IPS DF 6.9 (cell line): ENCODE data around the gene CAMTA1.

ENCODE experiments used
- DNase-seq: peaks from one replicate; pipeline ENCODE4 v3.0.0-alpha.2; 2013; ENCODE audit warnings: low read depth, low spot score
- H3K27ac ChIP-seq: one replicate; pipeline ENCODE4 v1.5.1; 2013; ENCODE audit warnings: low read length, control low read depth
- H3K27me3 ChIP-seq: 2 replicates; pipeline ENCODE4 v1.6.1; 2013; ENCODE audit warnings: mild to moderate bottlenecking, low read length; ENCODE audit not compliant: control insufficient read depth, insufficient read depth
- H3K36me3 ChIP-seq: 2 replicates; pipeline ENCODE4 v1.6.1; 2013; ENCODE audit warnings: low read length; ENCODE audit not compliant: control insufficient read depth, insufficient read depth
- H3K4me1 ChIP-seq: 2 replicates; pipeline ENCODE4 v1.6.1; 2013; ENCODE audit warnings: low read length; ENCODE audit not compliant: control insufficient read depth, insufficient read depth
- H3K4me3 ChIP-seq: 2 replicates; pipeline ENCODE4 v1.5.1; 2013; ENCODE audit warnings: mild to moderate bottlenecking, low read length
- H3K9me3 ChIP-seq: 2 replicates; pipeline ENCODE4 v1.6.1; 2013; ENCODE audit warnings: low read length, inconsistent platforms; ENCODE audit not compliant: control insufficient read depth, insufficient read depth
- WGBS: extraction: QIAGEN DNeasy Blood & Tissue Kit; methylation state at CpG from one replicate; pipeline ENCODE4 v1.1.7; 2013; ENCODE audit warnings: mixed read lengths, missing lambda C conversion rate; ENCODE audit not compliant: insufficient read length, insufficient coverage; 5-methylcytosine and 5-hydroxymethylcytosine counted together

CAMTA1 gene

GRCh38 chr1:7651203-7651602 is 865.9 kb downstream of the CAMTA1 start:
- WGBS = no CpG with 5 or more reads among the region's 8 CpGs
- no peak for DNase-seq
- Histone ChIP-seq H3K27me3 (no peaks in the 10 kb centered on the region), H3K27ac (no peak overlapping the region), H3K4me3 (no peak overlapping the region), H3K4me1 (peaks cover 1% of the 10 kb centered on the region; the same call in 1 of the 2 replicates), H3K9me3 (no peaks in the 10 kb centered on the region), H3K36me3 (no peaks in the 10 kb centered on the region)

DNA sequence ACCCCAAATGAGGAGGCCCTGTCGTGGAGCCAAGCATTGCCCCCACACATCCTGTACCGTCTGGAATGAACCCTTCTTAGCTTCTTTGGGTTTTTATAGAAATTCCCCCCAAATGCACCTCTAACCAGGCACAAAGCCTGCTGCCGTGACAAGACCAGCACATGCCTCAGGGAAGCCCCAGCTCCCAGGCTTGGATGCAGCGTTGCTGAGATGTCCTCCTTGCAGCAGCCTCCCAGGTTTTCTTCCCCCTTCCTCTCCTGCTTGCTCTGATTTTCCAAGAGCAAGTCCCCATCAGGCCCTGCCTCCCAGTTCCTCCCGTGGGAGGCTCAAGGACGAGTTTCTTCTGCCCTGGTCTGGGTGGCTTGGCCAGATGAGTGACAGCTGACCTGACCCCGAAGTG is 866.8 kb downstream of the CAMTA1 start:
- Histone ChIP-seq H3K27me3 (no peaks in the 10 kb centered on the region), H3K4me3 (no peak overlapping the region), H3K4me1 (peaks cover 1% of the 10 kb centered on the region; the same call in 1 of the 2 replicates), H3K27ac (no peak overlapping the region), H3K9me3 (no peaks in the 10 kb centered on the region), H3K36me3 (no peaks in the 10 kb centered on the region)
- DNase-seq = no peak
- no CpG with 5 or more reads among the region's 7 CpGs for whole genome bisulfite sequencing

- Histone ChIP-seq H3K9me3 (no peaks in the 10 kb centered on the region), H3K4me3 (no peak overlapping the region), H3K27ac (no peak overlapping the region), H3K4me1 (peaks cover 1% of the 10 kb centered on the region; the same call in 1 of the 2 replicates), H3K27me3 (no peaks in the 10 kb centered on the region), H3K36me3 (no peaks in the 10 kb centered on the region)
- DNase-seq = no peak
- WGBS = no CpG with 5 or more reads among the region's 12 CpGs
Measured at GRCh38 chr1:7652515-7653098, 867.4 kb downstream of the CAMTA1 start.

- H3K27ac ChIP-seq = no peak overlapping the region
Measured at GRCh38 chr1:7654725-7655124, 869.5 kb downstream of the CAMTA1 start.

GRCh38 chr1:7655354-7655753 is 870.1 kb downstream of the CAMTA1 start:
- Histone ChIP-seq H3K27ac (no peak overlapping the region), H3K36me3 (no peaks in the 10 kb centered on the region), H3K9me3 (no peaks in the 10 kb centered on the region), H3K4me1 (peaks cover 1% of the 10 kb centered on the region; the same call in 1 of the 2 replicates), H3K27me3 (no peaks in the 10 kb centered on the region), H3K4me3 (no peak overlapping the region)
- 100% methylated on average over 2 of the region's 2 CpGs for WGBS
- no peak for DNase-seq

More at GRCh38 chr1:7654725-7655124, 869.5 kb downstream of the CAMTA1 start:
- WGBS = no CpG with 5 or more reads among the region's 1 CpG
- no peaks in the 10 kb centered on the region for H3K9me3 ChIP-seq
- no peak for DNase-seq
- H3K4me3 ChIP-seq = no peak overlapping the region
- no peaks in the 10 kb centered on the region for H3K36me3 ChIP-seq
- no peaks in the 10 kb centered on the region for H3K27me3 ChIP-seq
- H3K4me1 ChIP-seq = peaks cover 1% of the 10 kb centered on the region; the same call in 1 of the 2 replicates

DNA sequence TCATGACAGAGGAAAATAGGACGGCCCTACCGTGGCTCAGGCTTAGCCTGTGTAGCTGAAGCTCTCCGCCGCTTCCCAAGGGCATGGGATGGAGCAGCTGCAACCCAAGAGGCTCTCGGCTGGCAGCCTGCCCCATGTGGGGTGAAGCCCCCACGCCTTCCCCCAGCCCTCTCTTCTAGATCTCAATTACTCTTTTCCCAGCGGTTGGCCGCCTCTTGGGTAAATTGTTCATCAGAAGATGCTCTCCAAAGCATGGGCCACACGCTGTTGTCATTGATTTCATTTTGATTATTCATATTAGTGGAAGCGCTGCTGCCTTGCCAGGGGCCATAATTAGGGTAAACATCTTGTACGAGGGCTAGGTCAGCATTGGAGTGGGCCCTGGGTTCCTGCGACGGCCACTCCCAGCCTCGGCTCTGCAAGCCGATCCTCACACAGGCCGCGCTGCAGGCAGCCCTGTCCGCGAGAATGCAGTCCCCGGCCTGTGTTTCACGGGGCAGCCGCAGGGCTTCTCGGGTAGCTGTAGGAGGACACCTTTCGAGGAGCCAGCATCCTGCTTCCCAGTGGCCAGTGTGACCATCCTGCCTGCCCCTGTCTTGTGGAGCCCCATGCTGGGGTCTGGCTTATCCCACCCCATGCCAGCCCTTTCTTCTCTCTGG is 871.4 kb downstream of the CAMTA1 start:
- DNase-seq = no peak

DNA sequence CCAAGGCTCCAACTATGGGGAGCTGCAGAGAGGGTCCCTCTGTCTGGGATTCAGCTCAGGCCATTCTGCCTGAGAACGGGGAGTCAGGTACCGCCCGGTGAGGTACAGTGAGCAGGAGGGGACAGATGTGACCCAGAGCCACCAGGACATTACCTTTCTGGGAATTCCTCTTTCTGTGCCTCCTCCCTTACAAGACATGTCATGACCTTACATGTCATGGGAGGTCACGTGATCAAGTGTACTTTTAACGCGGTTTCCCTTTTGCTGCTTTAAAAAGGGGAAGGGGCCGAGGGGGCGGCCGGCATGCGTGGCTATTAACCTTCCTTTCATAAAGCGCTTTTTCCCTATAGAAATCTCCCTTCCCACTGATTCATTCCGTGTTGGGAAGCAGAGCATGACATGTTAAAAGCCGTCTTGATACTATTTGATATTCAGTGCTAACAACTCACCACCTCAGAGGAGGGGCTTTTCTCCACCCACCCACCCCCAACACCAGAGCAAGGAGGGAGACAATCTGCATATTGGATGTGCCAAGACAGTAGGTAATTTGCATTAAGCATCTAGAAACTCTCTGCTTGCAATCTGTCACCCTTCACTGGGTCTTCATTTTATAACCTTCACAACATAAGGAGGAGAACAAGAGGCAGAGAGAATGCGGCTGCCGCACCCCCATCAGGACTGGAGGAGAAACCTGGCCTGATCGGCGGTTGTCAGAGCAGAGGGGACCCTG is 872.2 kb downstream of the CAMTA1 start:
- no peak for DNase-seq
- no peaks in the 10 kb centered on the region for H3K27me3 ChIP-seq
- H3K4me1 ChIP-seq = no peaks in the 10 kb centered on the region
- WGBS = no CpG with 5 or more reads among the region's 17 CpGs
- H3K27ac ChIP-seq = no peak overlapping the region
- H3K9me3 ChIP-seq = no peaks in the 10 kb centered on the region
- no peak overlapping the region for H3K4me3 ChIP-seq
- no peaks in the 10 kb centered on the region for H3K36me3 ChIP-seq

More for the DNA sequence above, 871.4 kb downstream of the CAMTA1 start:
- no peaks in the 10 kb centered on the region for H3K36me3 ChIP-seq
- WGBS = no CpG with 5 or more reads among the region's 24 CpGs
- no peaks in the 10 kb centered on the region for H3K9me3 ChIP-seq
- peaks cover under 1% of the 10 kb centered on the region; the same call in 1 of the 2 replicates for H3K4me1 ChIP-seq
- no peak overlapping the region for H3K4me3 ChIP-seq
- H3K27me3 ChIP-seq = no peaks in the 10 kb centered on the region
- no peak overlapping the region for H3K27ac ChIP-seq

- Histone ChIP-seq H3K27ac (no peak overlapping the region), H3K4me3 (no peak overlapping the region), H3K4me1 (no peaks in the 10 kb centered on the region), H3K36me3 (no peaks in the 10 kb centered on the region), H3K9me3 (no peaks in the 10 kb centered on the region), H3K27me3 (no peaks in the 10 kb centered on the region)
- no CpG with 5 or more reads among the region's 7 CpGs for WGBS
- no peak for DNase-seq
Measured at GRCh38 chr1:7658099-7658498, 872.8 kb downstream of the CAMTA1 start.

- WGBS = no CpG with 5 or more reads among the region's 6 CpGs
- Histone ChIP-seq H3K4me1 (no peaks in the 10 kb centered on the region), H3K27ac (no peak overlapping the region), H3K9me3 (no peaks in the 10 kb centered on the region), H3K4me3 (no peak overlapping the region), H3K27me3 (no peaks in the 10 kb centered on the region), H3K36me3 (no peaks in the 10 kb centered on the region)
- no peak for DNase-seq
Measured at GRCh38 chr1:7659514-7659913, 874.3 kb downstream of the CAMTA1 start.

DNA sequence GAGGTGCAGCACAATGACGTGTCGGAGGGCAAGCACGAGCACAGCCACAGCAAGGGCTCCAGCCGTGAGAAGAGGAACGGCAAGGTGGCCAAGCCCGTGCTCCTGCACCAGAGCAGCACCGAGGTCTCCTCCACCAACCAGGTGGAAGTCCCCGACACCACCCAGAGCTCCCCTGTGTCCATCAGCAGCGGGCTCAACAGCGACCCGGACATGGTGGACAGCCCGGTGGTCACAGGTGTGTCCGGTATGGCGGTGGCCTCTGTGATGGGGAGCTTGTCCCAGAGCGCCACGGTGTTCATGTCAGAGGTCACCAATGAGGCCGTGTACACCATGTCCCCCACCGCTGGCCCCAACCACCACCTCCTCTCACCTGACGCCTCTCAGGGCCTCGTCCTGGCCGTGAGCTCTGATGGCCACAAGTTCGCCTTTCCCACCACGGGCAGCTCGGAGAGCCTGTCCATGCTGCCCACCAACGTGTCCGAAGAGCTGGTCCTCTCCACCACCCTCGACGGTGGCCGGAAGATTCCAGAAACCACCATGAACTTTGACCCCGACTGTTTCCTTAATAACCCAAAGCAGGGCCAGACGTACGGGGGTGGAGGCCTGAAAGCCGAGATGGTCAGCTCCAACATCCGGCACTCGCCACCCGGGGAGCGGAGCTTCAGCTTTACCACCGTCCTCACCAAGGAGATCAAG is 878.3 kb downstream of the CAMTA1 start:
- WGBS = no CpG with 5 or more reads among the region's 38 CpGs
- Histone ChIP-seq H3K4me3 (no peak overlapping the region), H3K9me3 (no peaks in the 10 kb centered on the region), H3K36me3 (no peaks in the 10 kb centered on the region), H3K27ac (no peak overlapping the region), H3K4me1 (no peaks in the 10 kb centered on the region), H3K27me3 (no peaks in the 10 kb centered on the region)
- no peak for DNase-seq
